ENCODE data around the gene NR1H2. TPM values are rescaled to one million over a fixed set of nuclear protein-coding genes. Genes with fewer than 3 reads are reported as not detected.

Gene NR1H2
- total and polyA plus RNA-seq, 4 donors: 30.4 to 58.1 (median 33.7) TPM

- TF ChIP-seq ZBTB33 (IDR thresholded peaks at IDR 0.05): no peak
- TF ChIP-seq, protein P1, sequence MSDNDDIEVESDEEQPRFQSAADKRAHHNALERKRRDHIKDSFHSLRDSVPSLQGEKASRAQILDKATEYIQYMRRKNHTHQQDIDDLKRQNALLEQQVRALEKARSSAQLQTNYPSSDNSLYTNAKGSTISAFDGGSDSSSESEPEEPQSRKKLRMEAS (IDR thresholded peaks at IDR 0.05): no peak
- no peak for TF ChIP-seq HNF4G (IDR thresholded peaks at IDR 0.05)
- TF ChIP-seq CTCF (IDR thresholded peaks at IDR 0.05; ENCODE audit: low read depth, low read length, missing input control): no peak
- no peak for TF ChIP-seq EGR1 (IDR thresholded peaks at IDR 0.05; ENCODE audit: low read depth in 2 of 2)
These were observed 42.8 kb downstream of the NR1H2 start (continued) for GRCh38 chr19:50419022-50419579.

- H3K4me3 ChIP-seq (ENCODE audit: low read depth in 1 of 3, low read length in 3 of 3): no peak overlapping the region
- WGBS: 12% methylated on average over 8 of the region's 8 CpGs
- H3K27me3 ChIP-seq (ENCODE audit: control insufficient read depth in 4 of 4, insufficient read depth in 4 of 4, low read length in 3 of 4): peaks cover 0 to 3% (median 0%) of the 10 kb centered on the region in 4 donors
- DNase-seq (ENCODE audit: low spot score): no peak
- H3K36me3 ChIP-seq (ENCODE audit: control insufficient read depth in 4 of 4, insufficient read depth in 3 of 4, low read depth in 1 of 4, low read length in 3 of 4): no peaks in the 10 kb centered on the region
- no peaks in the 10 kb centered on the region for H3K4me1 ChIP-seq (ENCODE audit: control insufficient read depth in 4 of 4, insufficient read depth in 4 of 4, low read length in 3 of 4)
- TF ChIP-seq ZBTB33 (IDR thresholded peaks at IDR 0.05): no peak
- TF ChIP-seq SP1 (IDR thresholded peaks at IDR 0.05): no peak
- TF ChIP-seq TAF1 (conservative IDR thresholded peaks at IDR 0.05): no peak
- no peak for TF ChIP-seq HNF4A (conservative IDR thresholded peaks at IDR 0.05)
- no peak for TF ChIP-seq RXRA (IDR thresholded peaks at IDR 0.05)
- H3K27ac ChIP-seq (ENCODE audit: low read depth in 1 of 2, low read length in 2 of 2): no peak overlapping the region
- H3K9me3 ChIP-seq (ENCODE audit: control insufficient read depth in 4 of 4, low read length in 3 of 4): no peaks in the 10 kb centered on the region
- no peak overlapping the region for H3K9ac ChIP-seq (ENCODE audit: low read depth in 1 of 2, low read length in 2 of 2)
These were observed 43.4 kb downstream of the NR1H2 start for GRCh38 chr19:50419580-50420035.

- Histone ChIP-seq H3K27me3 (ENCODE audit: control insufficient read depth in 4 of 4, insufficient read depth in 4 of 4, low read length in 3 of 4) (peaks cover 0 to 3% (median 0%) of the 10 kb centered on the region in 4 donors), H3K27ac (ENCODE audit: low read depth in 1 of 2, low read length in 2 of 2) (no peak overlapping the region), H3K4me3 (ENCODE audit: low read depth in 1 of 3, low read length in 3 of 3) (no peak overlapping the region), H3K9ac (ENCODE audit: low read depth in 1 of 2, low read length in 2 of 2) (no peak overlapping the region), H3K36me3 (ENCODE audit: control insufficient read depth in 4 of 4, insufficient read depth in 3 of 4, low read depth in 1 of 4, low read length in 3 of 4) (no peaks in the 10 kb centered on the region), H3K4me1 (ENCODE audit: control insufficient read depth in 4 of 4, insufficient read depth in 4 of 4, low read length in 3 of 4) (no peaks in the 10 kb centered on the region), H3K9me3 (ENCODE audit: control insufficient read depth in 4 of 4, low read length in 3 of 4) (no peaks in the 10 kb centered on the region)
- WGBS: 35% methylated on average over 3 of the region's 3 CpGs
- no peak for TF ChIP-seq SP1 (IDR thresholded peaks at IDR 0.05)
- TF ChIP-seq GABPA (IDR thresholded peaks at IDR 0.05 in 1 of 2, conservative IDR thresholded peaks at IDR 0.05 in 1 of 2): no peak
- TF ChIP-seq, protein P2, sequence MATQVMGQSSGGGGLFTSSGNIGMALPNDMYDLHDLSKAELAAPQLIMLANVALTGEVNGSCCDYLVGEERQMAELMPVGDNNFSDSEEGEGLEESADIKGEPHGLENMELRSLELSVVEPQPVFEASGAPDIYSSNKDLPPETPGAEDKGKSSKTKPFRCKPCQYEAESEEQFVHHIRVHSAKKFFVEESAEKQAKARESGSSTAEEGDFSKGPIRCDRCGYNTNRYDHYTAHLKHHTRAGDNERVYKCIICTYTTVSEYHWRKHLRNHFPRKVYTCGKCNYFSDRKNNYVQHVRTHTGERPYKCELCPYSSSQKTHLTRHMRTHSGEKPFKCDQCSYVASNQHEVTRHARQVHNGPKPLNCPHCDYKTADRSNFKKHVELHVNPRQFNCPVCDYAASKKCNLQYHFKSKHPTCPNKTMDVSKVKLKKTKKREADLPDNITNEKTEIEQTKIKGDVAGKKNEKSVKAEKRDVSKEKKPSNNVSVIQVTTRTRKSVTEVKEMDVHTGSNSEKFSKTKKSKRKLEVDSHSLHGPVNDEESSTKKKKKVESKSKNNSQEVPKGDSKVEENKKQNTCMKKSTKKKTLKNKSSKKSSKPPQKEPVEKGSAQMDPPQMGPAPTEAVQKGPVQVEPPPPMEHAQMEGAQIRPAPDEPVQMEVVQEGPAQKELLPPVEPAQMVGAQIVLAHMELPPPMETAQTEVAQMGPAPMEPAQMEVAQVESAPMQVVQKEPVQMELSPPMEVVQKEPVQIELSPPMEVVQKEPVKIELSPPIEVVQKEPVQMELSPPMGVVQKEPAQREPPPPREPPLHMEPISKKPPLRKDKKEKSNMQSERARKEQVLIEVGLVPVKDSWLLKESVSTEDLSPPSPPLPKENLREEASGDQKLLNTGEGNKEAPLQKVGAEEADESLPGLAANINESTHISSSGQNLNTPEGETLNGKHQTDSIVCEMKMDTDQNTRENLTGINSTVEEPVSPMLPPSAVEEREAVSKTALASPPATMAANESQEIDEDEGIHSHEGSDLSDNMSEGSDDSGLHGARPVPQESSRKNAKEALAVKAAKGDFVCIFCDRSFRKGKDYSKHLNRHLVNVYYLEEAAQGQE (IDR thresholded peaks at IDR 0.05): no peak
- TF ChIP-seq, protein P1 (IDR thresholded peaks at IDR 0.05): no peak
- no peak for TF ChIP-seq TAF1 (conservative IDR thresholded peaks at IDR 0.05)
- TF ChIP-seq YY1 (IDR thresholded peaks at IDR 0.05): no peak
- TF ChIP-seq CTCF (IDR thresholded peaks at IDR 0.05; ENCODE audit: low read depth, low read length, missing input control): no peak
- no peak for DNase-seq (ENCODE audit: low spot score)
These were observed 43.9 kb downstream of the NR1H2 start for GRCh38 chr19:50420127-50420526.
